ENCODE measurements around the gene OR2L13. TPM values are rescaled to one million over a fixed set of nuclear protein-coding genes. Genes with fewer than 3 reads are reported as not detected.

Gene OR2L13
- total and polyA plus RNA-seq, 12 donors = 0.07 to 1.3 (median 0.22) TPM; not detected in 5

DNA sequence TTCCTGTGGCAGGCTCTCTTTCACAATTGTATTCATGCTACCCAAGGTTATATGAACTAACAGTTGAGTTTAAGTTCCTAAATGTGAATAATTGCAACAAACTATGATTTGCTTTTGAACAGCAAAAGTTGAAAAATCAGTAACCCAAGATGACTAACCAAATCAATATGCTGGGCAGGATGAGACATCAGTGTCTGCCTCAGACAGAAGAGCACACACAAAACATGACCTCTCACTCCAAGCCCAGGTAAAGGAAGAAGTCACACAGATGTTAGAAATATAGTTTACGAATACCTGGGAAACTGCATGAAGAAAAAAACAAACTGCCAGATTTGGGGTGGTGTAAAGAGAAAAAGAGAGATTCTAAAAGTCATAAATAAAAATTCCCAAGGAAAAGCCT lies 3.5 kb downstream of the OR2L13 start:
- no peak overlapping the region for H3K27ac ChIP-seq
- intact Hi-C loops (cut with DNase I) = no loop called here
- no peaks in the 10 kb centered on the region for H3K4me1 ChIP-seq (replicated peaks in 1 of 2)
- no peak overlapping the region for H3K4me3 ChIP-seq
- no peaks in the 10 kb centered on the region for H3K36me3 ChIP-seq (replicated peaks in 1 of 2)
- TF ChIP-seq, protein P1, sequence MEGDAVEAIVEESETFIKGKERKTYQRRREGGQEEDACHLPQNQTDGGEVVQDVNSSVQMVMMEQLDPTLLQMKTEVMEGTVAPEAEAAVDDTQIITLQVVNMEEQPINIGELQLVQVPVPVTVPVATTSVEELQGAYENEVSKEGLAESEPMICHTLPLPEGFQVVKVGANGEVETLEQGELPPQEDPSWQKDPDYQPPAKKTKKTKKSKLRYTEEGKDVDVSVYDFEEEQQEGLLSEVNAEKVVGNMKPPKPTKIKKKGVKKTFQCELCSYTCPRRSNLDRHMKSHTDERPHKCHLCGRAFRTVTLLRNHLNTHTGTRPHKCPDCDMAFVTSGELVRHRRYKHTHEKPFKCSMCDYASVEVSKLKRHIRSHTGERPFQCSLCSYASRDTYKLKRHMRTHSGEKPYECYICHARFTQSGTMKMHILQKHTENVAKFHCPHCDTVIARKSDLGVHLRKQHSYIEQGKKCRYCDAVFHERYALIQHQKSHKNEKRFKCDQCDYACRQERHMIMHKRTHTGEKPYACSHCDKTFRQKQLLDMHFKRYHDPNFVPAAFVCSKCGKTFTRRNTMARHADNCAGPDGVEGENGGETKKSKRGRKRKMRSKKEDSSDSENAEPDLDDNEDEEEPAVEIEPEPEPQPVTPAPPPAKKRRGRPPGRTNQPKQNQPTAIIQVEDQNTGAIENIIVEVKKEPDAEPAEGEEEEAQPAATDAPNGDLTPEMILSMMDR (IDR thresholded peaks at IDR 0.05) = no peak
- no peak for TF ChIP-seq POLR2A (IDR thresholded peaks at IDR 0.05)
- WGBS, 4 donors = 61 to 72% (median 69%) methylated on average over 1 of the region's 1 CpG
- no peaks in the 10 kb centered on the region for H3K27me3 ChIP-seq
- DNase-seq = no peak
- no peaks in the 10 kb centered on the region for H3K9me3 ChIP-seq (replicated peaks in 1 of 3)

DNA sequence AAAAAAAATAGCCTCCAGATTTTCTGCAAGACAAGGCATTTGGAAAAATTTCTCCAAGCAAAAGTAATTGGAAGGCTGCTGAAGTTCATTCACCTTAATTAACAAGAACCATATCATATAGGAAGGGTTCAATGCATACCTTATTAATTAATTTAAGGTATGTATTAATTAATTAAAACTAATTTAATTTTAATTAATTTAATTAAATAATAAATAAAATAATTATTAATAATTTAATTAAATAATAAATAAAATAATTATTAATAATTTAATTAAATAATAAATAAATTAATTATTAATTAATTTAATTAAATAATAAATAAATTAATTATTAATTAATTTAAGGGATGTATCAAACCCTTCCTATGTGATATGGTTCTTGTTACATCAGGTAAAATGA lies 7.9 kb downstream of the OR2L13 start:
- Histone ChIP-seq H3K4me1 (replicated peaks in 1 of 2) (no peaks in the 10 kb centered on the region), H3K27me3 (no peaks in the 10 kb centered on the region), H3K9me3 (replicated peaks in 1 of 3) (no peaks in the 10 kb centered on the region), H3K27ac (no peak overlapping the region), H3K36me3 (replicated peaks in 1 of 2) (no peaks in the 10 kb centered on the region), H3K4me3 (no peak overlapping the region)
- DNase-seq = no peak
- intact Hi-C loops (cut with DNase I) = no loop called here
- TF ChIP-seq, protein P1 (IDR thresholded peaks at IDR 0.05) = no peak
- no peak for TF ChIP-seq POLR2A (IDR thresholded peaks at IDR 0.05)

DNA sequence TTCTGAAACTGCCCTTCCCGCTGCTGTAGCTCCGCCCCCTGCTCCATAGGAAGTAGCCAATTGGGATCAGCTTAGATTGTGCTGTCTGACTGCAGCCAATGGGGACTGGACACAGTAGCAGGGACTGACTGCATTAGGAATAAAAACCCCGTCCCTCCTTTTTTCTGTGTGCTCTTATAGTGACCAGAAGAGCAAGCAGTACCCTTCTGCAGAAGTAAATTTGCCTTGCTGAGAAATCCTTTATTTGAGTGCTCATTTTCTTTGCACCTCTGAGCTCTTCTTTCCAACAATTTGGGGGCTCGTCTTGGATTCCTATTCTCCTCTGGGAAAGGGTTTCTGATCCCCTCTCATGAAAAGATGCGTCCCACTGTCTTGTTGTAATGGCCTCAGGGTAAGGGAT lies 16.2 kb downstream of the OR2L13 start:
- Histone ChIP-seq H3K9me3 (replicated peaks in 1 of 3) (peaks cover 0 to 4% (median 0%) of the 10 kb centered on the region in 3 donors), H3K4me3 (no peak overlapping the region), H3K27ac (no peak overlapping the region), H3K27me3 (no peaks in the 10 kb centered on the region), H3K36me3 (replicated peaks in 1 of 2) (no peaks in the 10 kb centered on the region), H3K4me1 (replicated peaks in 1 of 2) (no peaks in the 10 kb centered on the region)
- 67 to 81% (median 75%) methylated on average over 5 of the region's 5 CpGs for WGBS, 4 donors
- intact Hi-C loops (cut with DNase I) = no loop called here
- TF ChIP-seq, protein P1 (IDR thresholded peaks at IDR 0.05) = no peak
- TF ChIP-seq POLR2A (IDR thresholded peaks at IDR 0.05) = no peak
- no peak for DNase-seq

DNA sequence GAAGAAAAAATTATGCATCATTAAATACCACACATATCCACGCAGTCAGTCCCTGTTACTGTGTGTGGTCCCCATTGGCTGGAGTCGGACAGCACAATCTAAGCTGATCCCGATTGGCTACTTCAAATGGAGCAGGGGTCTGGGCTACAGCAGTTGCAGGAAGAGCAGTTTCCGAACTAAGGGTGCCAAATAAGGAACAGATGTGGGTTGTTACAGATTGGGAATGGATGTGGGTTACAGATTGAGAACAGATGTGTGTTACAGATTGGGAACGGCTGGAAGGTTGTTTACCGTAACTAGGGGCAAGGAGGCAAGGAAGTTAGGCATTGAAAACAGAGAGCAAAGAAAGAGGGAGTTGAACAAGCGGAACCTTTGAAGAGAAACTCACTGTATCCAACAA lies 19.9 kb downstream of the OR2L13 start:
- Histone ChIP-seq H3K36me3 (replicated peaks in 1 of 2) (no peaks in the 10 kb centered on the region), H3K27me3 (no peaks in the 10 kb centered on the region), H3K4me1 (replicated peaks in 1 of 2) (no peaks in the 10 kb centered on the region), H3K9me3 (replicated peaks in 1 of 3) (peaks cover 0 to 4% (median 0%) of the 10 kb centered on the region in 3 donors), H3K4me3 (no peak overlapping the region), H3K27ac (no peak overlapping the region)
- TF ChIP-seq, protein P1 (IDR thresholded peaks at IDR 0.05) = no peak
- TF ChIP-seq POLR2A (IDR thresholded peaks at IDR 0.05) = no peak
- DNase-seq = no peak
- intact Hi-C loops (cut with DNase I) = no loop called here
- 73 to 77% (median 75%) methylated on average over 7 of the region's 7 CpGs for WGBS, 4 donors
